ENCODE results near the gene PIK3R1.

DNA sequence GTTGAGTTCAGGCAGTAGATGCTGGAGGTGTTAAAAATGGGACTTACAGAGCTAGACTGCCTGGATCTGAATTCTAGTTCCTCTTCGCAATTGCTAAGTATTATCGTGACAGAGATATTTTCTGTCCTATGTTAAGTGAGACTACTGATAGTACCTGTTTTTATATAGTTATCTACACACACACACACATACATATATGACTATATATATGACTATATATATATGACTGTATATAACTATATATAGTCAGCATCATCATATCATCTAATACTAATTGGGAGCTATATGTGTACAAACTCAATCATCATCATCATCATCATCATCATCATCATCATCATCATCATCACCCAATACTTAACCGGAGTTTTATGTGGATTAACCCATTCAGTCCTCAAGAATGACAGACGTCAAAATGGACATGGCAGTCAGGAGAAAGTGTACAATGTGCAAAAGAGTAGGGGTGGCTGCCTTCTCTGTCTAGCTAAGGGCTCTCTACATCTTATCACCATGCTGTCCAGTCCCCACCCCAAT is 7.3 kb downstream of the PIK3R1 start:
- TF ChIP-seq CTCF (IDR thresholded peaks at IDR 0.05) (no peak), POLR2A (IDR thresholded peaks at IDR 0.05) (no peak)
